ENCODE results near the gene ARRB2.

- TF ChIP-seq CTCF (IDR thresholded peaks at IDR 0.05) (no peak), POLR2A (IDR thresholded peaks at IDR 0.05) (no peak)
Measured at GRCh38 chr17:4678448-4679026, 31.9 kb upstream of the ARRB2 start.

Measured in thyroid gland (tissue), 4 donors.